Thyroid gland (tissue), 4 donors: ENCODE measurements around the gene GPR55. TPM values are rescaled to one million over a fixed set of nuclear protein-coding genes. Genes with fewer than 3 reads are reported as not detected.

ENCODE experiments used
- DNase-seq, 2 donors: peaks; one replicate each; pipeline ENCODE4 v3.0.0-alpha.2; 2019
- H3K27ac ChIP-seq, 3 donors: fragments of 200-600 bp; sonication (generic); 1 replicate in 2 of 3; 2 replicates in 1 of 3; pipeline ENCODE4 v1.5.1; 2016 to 2019; ENCODE audit warnings: mild to moderate bottlenecking in 1 of 3, moderate library complexity in 1 of 3
- H3K27me3 ChIP-seq: fragments of 200-600 bp; sonication (generic); one replicate; pipeline ENCODE4 v1.5.1; 2019
- H3K36me3 ChIP-seq, 2 donors: fragments of 200-600 bp; sonication (generic); one replicate each; pipeline ENCODE4 v1.5.1; 2016 to 2019
- H3K4me1 ChIP-seq, 2 donors: fragments of 200-600 bp; sonication (generic); one replicate each; pipeline ENCODE4 v1.5.1; 2017 to 2019
- H3K4me3 ChIP-seq, 3 donors: fragments of 200-600 bp; sonication (generic); replicated peaks in 1 of 3; 1 replicate in 2 of 3; 2 replicates in 1 of 3; pipeline ENCODE4 v1.5.1; 2016; ENCODE audit warnings: mild to moderate bottlenecking in 1 of 3
- H3K9me3 ChIP-seq: fragments of 200-600 bp; sonication (generic); one replicate; pipeline ENCODE4 v1.5.1; 2017
- POLR2A ChIP-seq, 2 donors: fragments of 450-650 bp; IDR thresholded peaks; one replicate each; pipeline ENCODE4 v1.6.1; 2017; ENCODE audit warnings: antibody characterized with exemption in 2 of 2, mild to moderate bottlenecking in 2 of 2, moderate library complexity in 1 of 2
- WGBS, 2 donors: methylation state at CpG; one replicate each; pipeline ENCODE4 v1.1.5; 2017; 5-methylcytosine and 5-hydroxymethylcytosine counted together
- intact Hi-C: fragments of 100-400 bp; cut with DNase I; formaldehyde crosslinking; loops from one replicate; pipeline ENCODE4 v1.15.1; 2023
- total RNA-seq, 4 donors: library from RNA; depleted of rRNA; stranded (reverse); fragments of >200 nt; gene quantifications; one replicate each; pipeline ENCODE4 v1.2.3, GENCODE V29; 2016
- TF ChIP-seq, protein P1 (sequence below), 6 experiments: fragments of 200-600 bp in 3 of 6; fragments of 450-650 bp in 3 of 6; sonication (generic) in 3 of 6; IDR thresholded peaks; one replicate each; pipeline ENCODE4 v1.5.1; 2016 to 2019; ENCODE audit warnings: antibody characterized with exemption in 6 of 6, mild to moderate bottlenecking in 2 of 6, inconsistent platforms in 1 of 6, moderate library complexity in 1 of 6

Gene GPR55, protein sequence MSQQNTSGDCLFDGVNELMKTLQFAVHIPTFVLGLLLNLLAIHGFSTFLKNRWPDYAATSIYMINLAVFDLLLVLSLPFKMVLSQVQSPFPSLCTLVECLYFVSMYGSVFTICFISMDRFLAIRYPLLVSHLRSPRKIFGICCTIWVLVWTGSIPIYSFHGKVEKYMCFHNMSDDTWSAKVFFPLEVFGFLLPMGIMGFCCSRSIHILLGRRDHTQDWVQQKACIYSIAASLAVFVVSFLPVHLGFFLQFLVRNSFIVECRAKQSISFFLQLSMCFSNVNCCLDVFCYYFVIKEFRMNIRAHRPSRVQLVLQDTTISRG
- total RNA-seq, result under 1 TPM in 1 of 4 donors, not detected in 3; 0.11 TPM

DNA sequence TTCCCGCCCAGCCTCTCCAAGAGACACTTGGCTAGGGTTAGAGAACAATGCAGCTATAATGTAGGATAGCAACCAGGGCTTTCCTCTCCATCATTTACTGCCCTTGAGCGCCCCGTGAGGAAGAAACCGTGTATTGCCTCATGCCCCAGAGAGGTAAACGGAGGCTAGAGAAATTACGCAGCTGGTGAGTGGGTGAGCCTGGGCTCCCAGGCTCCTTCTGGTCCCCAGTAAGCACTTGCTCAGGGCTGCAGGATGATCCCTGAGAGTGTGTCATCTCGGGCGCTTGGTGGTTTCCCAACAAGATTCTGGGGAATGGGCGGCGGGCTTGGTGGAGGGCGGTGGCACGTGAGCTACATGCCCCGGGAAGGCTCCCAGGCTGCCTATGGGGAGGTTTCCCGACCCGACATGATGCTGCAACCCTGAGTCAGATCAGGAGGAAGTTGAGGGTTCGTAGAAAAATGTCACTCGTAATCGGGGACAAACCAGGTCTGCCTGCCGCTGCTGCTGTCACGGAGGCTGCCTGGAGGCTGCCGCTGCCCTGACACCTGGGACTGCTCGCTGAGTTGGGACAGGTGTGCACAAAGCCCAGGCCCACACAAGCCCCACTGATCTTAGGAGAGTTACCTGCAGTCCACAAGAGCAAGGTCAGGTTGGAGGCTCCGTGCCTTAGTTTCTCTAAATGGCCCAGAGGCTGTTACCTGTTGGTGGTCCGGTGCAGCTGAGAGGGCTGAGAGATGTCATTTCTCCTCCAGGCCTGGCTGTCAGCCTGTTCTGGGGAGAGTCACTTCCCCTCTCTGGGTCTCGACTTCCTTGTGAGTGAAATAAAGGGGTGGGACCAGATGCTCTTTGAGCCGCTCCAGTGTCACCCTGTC lies at the start of gene GPR55:
Gene GPR55 (minus strand): TSS at position 773 of the 872 bp plus-strand sequence. CDS start 14,280 bp downstream, outside the sequence.
- intact Hi-C loops, result no loop called here
- no peak for TF ChIP-seq POLR2A (IDR thresholded peaks at IDR 0.05)
- TF ChIP-seq, protein P1, sequence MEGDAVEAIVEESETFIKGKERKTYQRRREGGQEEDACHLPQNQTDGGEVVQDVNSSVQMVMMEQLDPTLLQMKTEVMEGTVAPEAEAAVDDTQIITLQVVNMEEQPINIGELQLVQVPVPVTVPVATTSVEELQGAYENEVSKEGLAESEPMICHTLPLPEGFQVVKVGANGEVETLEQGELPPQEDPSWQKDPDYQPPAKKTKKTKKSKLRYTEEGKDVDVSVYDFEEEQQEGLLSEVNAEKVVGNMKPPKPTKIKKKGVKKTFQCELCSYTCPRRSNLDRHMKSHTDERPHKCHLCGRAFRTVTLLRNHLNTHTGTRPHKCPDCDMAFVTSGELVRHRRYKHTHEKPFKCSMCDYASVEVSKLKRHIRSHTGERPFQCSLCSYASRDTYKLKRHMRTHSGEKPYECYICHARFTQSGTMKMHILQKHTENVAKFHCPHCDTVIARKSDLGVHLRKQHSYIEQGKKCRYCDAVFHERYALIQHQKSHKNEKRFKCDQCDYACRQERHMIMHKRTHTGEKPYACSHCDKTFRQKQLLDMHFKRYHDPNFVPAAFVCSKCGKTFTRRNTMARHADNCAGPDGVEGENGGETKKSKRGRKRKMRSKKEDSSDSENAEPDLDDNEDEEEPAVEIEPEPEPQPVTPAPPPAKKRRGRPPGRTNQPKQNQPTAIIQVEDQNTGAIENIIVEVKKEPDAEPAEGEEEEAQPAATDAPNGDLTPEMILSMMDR (IDR thresholded peaks at IDR 0.05), result peak in 1 of 6 experiments; percentile 7
- Histone ChIP-seq H3K27ac (no peak within 1 kb of the TSS), H3K36me3 (no peaks in the 10 kb centered on the region), H3K9me3 (no peaks in the 10 kb centered on the region), H3K4me3 (no peak within 1 kb of the TSS), H3K4me1 (no peaks in the 10 kb centered on the region), H3K27me3 (no peaks in the 10 kb centered on the region)
- no peak for DNase-seq
- 74 to 77% methylated on average over 15 to 22 of the region's 26 CpGs for WGBS, 2 donors

DNA sequence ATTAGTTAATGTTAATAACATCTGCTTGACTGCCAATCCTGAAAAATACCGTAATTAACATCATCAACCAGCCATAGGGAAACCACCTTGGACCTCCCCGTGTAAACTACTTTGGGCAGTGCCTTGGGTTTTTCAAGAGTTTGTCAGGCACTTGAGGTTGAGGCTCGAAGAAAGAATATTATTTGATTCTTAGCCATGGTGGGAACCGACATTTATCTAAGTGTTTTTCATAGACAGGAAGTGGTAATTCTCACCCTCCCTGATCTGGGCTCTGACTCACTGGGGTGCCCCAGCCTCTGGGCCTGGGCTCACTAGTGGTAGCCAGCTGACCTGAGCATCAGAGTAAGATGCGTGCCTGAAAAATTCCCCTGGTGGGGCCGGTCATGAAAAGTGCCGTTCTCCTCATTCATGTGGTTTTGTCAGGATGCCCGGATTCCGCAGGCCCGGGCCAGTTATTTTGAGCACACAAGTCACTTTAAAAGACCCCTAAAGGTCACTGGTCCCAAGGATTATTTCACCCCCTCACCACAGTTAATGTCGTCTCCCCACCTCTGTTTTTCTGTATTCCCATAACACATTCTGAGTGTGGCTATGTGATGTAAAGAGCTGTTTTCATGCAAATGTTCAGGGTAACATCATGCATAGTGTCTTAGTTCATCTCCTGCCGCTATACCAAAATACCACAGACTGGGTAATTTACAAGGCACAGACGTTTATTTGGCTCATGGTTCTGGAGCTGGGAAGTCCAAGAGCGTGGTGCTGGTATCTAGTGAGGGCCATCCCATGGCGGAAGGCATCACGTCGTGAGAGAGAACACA lies 49.3 kb upstream of the GPR55 start:
- Histone ChIP-seq H3K27ac (no peak overlapping the region), H3K4me1 (no peaks in the 10 kb centered on the region), H3K9me3 (no peaks in the 10 kb centered on the region), H3K4me3 (no peak overlapping the region), H3K27me3 (peaks cover 3% of the 10 kb centered on the region), H3K36me3 (no peaks in the 10 kb centered on the region)
- intact Hi-C loops, result no loop called here
- TF ChIP-seq, protein P1 (IDR thresholded peaks at IDR 0.05), result no peak
- WGBS, 2 donors, result 82 to 84% methylated on average over 17 of the region's 17 CpGs
- no peak for DNase-seq

DNA sequence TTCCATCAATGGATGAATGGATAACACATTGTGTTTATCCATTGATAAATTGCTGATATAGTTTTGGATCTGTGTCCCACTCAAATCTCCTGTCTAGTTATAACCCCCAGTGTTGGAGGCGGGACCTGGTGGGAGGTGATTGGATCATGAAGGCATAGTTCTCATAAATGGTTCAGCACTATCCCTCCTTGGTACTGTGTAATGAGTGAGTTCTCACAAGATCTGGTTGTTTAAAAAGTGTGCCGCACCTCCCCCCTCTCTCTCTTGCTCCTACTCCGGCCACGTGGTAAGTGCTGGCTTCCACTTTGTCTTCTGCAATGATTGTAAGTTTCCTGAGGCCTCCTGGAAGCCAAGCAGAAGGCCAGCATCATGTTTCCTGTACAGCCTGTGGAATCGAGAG lies 47.0 kb upstream of the GPR55 start:
- no peaks in the 10 kb centered on the region for H3K36me3 ChIP-seq
- no peak overlapping the region for H3K27ac ChIP-seq
- H3K9me3 ChIP-seq, result no peaks in the 10 kb centered on the region
- H3K4me1 ChIP-seq, result no peaks in the 10 kb centered on the region
- WGBS, 2 donors, result 73 to 84% methylated on average over 5 of the region's 5 CpGs
- no peak for DNase-seq
- H3K27me3 ChIP-seq, result peaks cover 3% of the 10 kb centered on the region
- no peak for TF ChIP-seq POLR2A (IDR thresholded peaks at IDR 0.05)
- TF ChIP-seq, protein P1 (IDR thresholded peaks at IDR 0.05), result no peak
- no peak overlapping the region for H3K4me3 ChIP-seq
- intact Hi-C loops, result no loop called here

DNA sequence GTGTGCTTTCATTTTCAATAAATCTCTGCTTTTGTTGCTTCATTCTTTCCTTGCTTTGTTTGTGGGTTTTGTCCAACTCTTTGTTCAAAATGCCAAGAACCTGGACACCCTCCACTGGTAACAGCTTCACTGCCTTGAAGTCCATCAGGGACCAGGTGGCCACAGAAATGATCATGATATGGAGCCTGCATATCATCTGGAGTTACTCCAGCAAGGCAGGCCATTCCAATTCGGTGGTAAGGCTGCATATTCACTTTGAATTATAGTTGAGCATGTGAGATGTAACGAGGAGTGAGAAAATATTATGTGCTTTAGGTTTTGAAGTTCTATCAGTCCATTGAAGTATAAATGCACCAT lies 44.6 kb upstream of the GPR55 start:
- Histone ChIP-seq H3K27me3 (peaks cover 3% of the 10 kb centered on the region), H3K4me1 (no peaks in the 10 kb centered on the region), H3K4me3 (no peak overlapping the region), H3K36me3 (no peaks in the 10 kb centered on the region), H3K9me3 (no peaks in the 10 kb centered on the region), H3K27ac (no peak overlapping the region)
- intact Hi-C loops, result no loop called here
- 80 to 93% methylated on average over 2 of the region's 2 CpGs for WGBS, 2 donors
- TF ChIP-seq, protein P1 (IDR thresholded peaks at IDR 0.05), result no peak
- no peak for TF ChIP-seq POLR2A (IDR thresholded peaks at IDR 0.05)
- no peak for DNase-seq
